M059J (cell line): ENCODE measurements around the gene CTSF. TPM values are rescaled to one million over a fixed set of nuclear protein-coding genes. Genes with fewer than 3 reads are reported as not detected.

Experiments used
- DNase-seq: peaks from one replicate; pipeline ENCODE4 v3.0.0-alpha.2; 2012; ENCODE audit warnings: low read depth
- total RNA-seq: library from RNA; depleted of rRNA; stranded (reverse); fragments of >200 nt; shearing (Covaris generic); gene quantifications from 2 replicates; pipeline ENCODE4 v1.2.3, GENCODE V29; 2014; rRNA removed

CTSF gene
- total RNA-seq, 1 experiment from 2014 or later: 28.4 TPM

- no peak for DNase-seq
Measured at GRCh38 chr11:66532784-66533183, 35.6 kb downstream of the CTSF start.

GRCh38 chr11:66531841-66532240, 36.6 kb downstream of the CTSF start:
- DNase-seq: no peak

GRCh38 chr11:66530927-66531709, 37.3 kb downstream of the CTSF start:
- no peak for DNase-seq

- DNase-seq: no peak
Measured at GRCh38 chr11:66529655-66530054, 38.8 kb downstream of the CTSF start.

GRCh38 chr11:66529069-66529468, 39.3 kb downstream of the CTSF start:
- DNase-seq: no peak

GRCh38 chr11:66524304-66525040, 43.9 kb downstream of the CTSF start:
- no peak for DNase-seq

- no peak for DNase-seq
Measured at GRCh38 chr11:66523611-66524010, 44.8 kb downstream of the CTSF start.

Other genes with a start within 250 kb of the CTSF start
- gene RIN1, start 232.2 kb downstream of the CTSF start, total RNA-seq: 13.5 and 19.6 TPM in 2 replicates
- 80.9 and 93.6 TPM in 2 replicates for gene BRMS1, start 223.5 kb downstream of the CTSF start, total RNA-seq
- 33.0 and 40.3 TPM in 2 replicates for gene B4GAT1, start 221.0 kb downstream of the CTSF start, total RNA-seq
- 1.6 and 6.1 TPM in 2 replicates for gene SLC29A2, start 196.8 kb downstream of the CTSF start, total RNA-seq
- not detected in 2 replicates for gene NPAS4, start 147.6 kb downstream of the CTSF start, total RNA-seq
- 57.9 and 80.2 TPM in 2 replicates for gene MRPL11, start 129.8 kb downstream of the CTSF start, total RNA-seq
- gene PELI3, start 101.7 kb downstream of the CTSF start, total RNA-seq: 8.7 and 11.9 TPM in 2 replicates
- gene DPP3, start 88.2 kb downstream of the CTSF start, total RNA-seq: 60.3 and 106 TPM in 2 replicates
- gene BBS1, start 58.0 kb downstream of the CTSF start, total RNA-seq: 24.6 and 34.3 TPM in 2 replicates
- gene ZDHHC24, start 22.6 kb downstream of the CTSF start, total RNA-seq: 28.2 and 36.2 TPM in 2 replicates
- gene ACTN3, start 21.7 kb downstream of the CTSF start, total RNA-seq: not detected in 2 replicates
- 0.17 TPM in 1 of 2 replicates, not detected in the other for gene CCDC87, start 24.5 kb upstream of the CTSF start, total RNA-seq
- 19.4 and 20.0 TPM in 2 replicates for gene CCS, start 24.6 kb upstream of the CTSF start, total RNA-seq
- 29.6 and 53.4 TPM in 2 replicates for gene RBM14, start 48.0 kb upstream of the CTSF start, total RNA-seq
- 93.6 and 126 TPM in 2 replicates for gene RBM4, start 70.1 kb upstream of the CTSF start, total RNA-seq
- 25.7 and 27.3 TPM in 2 replicates for gene RBM4B, start 109.3 kb upstream of the CTSF start, total RNA-seq
- gene SPTBN2, start 160.6 kb upstream of the CTSF start, total RNA-seq: 2.1 and 11.4 TPM in 2 replicates